GM18505 (cell line): Measurements from ENCODE around the gene KLF9.

Experiments
- ATAC-seq: cut with Tn5 transposase; IDR thresholded peaks from one replicate; pipeline ENCODE4 v1.9.1; 2021; ENCODE audit not compliant: unreplicated experiment
- POLR2A ChIP-seq: IDR thresholded peaks from 4 replicates; pipeline ENCODE4 v1.6.1; 2011; ENCODE audit warnings: borderline replicate concordance; ENCODE audit not compliant: insufficient read depth, insufficient read length; ENCODE audit errors: extremely low read depth

Gene KLF9

GRCh38 chr9:70418822-70419555 lies 4.5 kb upstream of the KLF9 start:
- peak; percentile 52 for ATAC-seq
- TF ChIP-seq POLR2A: peak; percentile 27

DNA sequence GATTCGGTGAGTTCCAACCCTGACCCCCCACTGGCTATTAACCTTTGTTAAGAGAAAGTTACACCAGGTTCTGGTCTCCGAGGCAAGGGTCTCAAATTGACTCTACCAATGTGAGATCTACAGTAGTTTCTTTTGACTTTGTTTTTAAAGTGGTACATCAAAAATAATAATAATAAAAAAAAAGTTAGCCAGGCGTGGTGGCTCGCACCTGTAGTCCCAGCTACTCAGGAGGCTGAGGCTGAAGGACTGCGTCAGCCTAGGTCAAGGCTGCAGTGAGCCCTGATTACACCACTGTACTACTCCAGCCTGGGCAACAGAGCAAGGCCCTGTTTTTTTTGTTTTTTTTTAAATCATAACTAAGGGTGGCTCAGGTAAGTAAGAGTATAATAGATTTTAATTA lies 1.0 kb upstream of the KLF9 start:
- ATAC-seq: no peak
- no peak for TF ChIP-seq POLR2A

- no peak for TF ChIP-seq POLR2A
- no peak for ATAC-seq
Measured at GRCh38 chr9:70415041-70415440, 584 bp upstream of the KLF9 start.

GRCh38 chr9:70413464-70413798 lies 1.0 kb downstream of the KLF9 start:
- no peak for TF ChIP-seq POLR2A
- ATAC-seq: peak; percentile 25

- peak; percentile 0 for ATAC-seq
- no peak for TF ChIP-seq POLR2A
Measured at GRCh38 chr9:70412832-70413463, 1.5 kb downstream of the KLF9 start.

GRCh38 chr9:70411930-70412831 lies 2.3 kb downstream of the KLF9 start:
- no peak for ATAC-seq
- TF ChIP-seq POLR2A: no peak

DNA sequence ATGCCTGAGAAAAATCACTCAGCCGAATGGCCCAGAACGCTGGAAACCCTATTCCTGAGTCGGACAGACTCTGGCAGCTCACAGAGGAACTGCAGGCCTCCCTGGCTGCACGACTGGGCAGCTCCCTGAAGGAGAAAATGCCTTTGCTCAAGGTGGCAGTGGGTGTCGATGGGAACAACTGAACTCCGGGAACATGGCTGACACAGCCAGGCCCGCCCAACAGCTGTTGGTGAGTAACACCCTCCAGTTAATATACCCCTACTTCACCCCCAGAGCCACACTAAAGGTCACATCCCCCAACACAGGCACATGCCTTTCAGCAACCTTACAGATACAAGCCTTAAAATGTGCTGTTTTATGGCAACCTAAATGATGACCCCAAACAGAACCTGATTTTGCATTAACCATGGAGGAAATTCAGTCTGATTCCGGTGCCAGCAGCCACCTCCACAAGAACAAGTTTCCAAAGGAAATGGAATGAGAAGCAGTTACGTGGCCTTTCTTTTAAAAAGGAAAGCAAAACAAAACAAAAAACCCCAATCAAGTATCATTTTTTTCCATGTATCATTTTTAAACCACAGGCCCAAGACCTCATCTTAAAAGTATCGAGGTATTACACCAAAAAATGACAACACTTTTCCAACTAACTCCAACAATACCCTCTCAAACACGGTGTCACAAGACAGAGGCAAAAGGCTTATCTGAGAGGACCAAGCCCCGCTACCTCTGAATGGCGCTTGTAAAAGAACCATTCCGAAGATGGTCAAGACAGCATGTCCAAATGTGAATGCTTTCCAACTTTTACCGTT lies 3.1 kb downstream of the KLF9 start:
- no peak for ATAC-seq
- no peak for TF ChIP-seq POLR2A

- ATAC-seq: no peak
- no peak for TF ChIP-seq POLR2A
Measured at GRCh38 chr9:70410368-70410767, 4.1 kb downstream of the KLF9 start.

- no peak for TF ChIP-seq POLR2A
- no peak for ATAC-seq
Measured at GRCh38 chr9:70409800-70410199, 4.7 kb downstream of the KLF9 start.

GRCh38 chr9:70409280-70409679 lies 5.2 kb downstream of the KLF9 start:
- TF ChIP-seq POLR2A: no peak
- ATAC-seq: no peak

DNA sequence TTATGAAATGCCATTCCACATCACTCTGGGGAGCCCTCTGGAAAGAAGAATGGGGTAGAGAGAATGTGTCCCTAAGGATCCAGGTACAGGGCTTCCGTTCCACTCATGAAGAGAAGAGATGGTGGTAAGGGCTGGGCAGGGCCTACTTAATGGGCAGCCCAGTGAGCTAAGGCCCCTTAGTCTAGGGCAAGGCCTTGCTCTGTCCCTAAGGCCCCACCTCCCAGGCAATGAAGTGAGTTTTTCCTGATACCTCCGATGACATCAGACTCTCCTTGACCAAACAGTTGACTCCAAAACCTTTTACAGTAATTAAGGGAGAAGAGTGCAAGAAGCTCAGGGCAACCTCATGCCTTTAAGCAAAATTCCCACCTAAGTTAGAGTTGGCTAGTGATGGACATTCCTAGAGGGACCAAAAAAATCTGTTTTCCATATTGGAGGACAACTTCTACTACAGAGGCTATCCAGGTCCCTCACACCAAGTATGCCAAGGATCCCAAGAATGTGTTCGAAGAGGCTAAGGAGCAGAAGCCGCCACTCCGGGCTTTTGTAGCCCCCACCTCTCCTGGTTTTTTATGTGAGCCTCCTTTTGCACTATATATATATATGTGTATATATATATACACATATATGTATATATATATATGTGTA lies 5.9 kb downstream of the KLF9 start:
- no peak for TF ChIP-seq POLR2A
- ATAC-seq: no peak

DNA sequence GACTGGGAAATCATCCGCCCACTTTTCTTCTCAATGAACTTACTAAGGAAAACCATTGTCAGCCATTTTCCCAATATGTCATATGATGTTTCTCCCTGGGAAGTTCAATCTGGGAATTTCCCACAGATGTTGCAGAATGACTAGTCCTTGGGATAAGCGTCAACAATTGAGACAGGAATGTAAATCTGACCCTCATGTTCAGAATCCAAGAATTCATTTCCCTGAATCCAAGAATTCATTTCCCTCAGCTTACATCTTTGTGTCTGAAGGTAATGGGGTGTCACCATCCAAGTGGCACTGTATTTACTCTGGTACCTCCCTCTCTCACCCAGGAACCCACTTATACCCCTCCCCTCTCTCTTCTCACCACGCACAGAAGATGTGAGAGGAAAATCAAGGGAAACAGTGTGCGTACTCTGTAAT lies 7.4 kb downstream of the KLF9 start:
- no peak for ATAC-seq
- TF ChIP-seq POLR2A: no peak

DNA sequence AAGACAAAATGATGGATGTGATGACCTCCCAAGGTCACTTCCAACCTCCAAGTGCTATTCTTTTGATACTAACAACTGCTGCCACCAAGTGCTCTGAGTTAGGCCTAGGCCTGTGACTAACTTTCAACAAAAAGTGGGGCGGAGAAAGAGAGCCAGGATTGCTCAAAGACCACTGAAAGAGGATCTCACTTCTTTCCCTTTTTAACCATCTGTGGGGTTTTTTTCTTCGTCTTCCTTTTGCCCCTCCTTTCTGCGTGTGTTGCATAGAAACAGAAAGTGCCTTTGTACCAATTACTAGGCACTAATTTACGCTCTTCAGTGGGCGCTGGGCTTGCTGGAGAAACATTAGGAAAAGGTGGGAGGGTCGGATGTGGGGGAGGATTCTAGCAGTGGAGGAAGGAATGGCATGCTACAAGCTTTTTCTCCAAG lies 8.0 kb downstream of the KLF9 start:
- TF ChIP-seq POLR2A: no peak
- peak; percentile 51 for ATAC-seq

DNA sequence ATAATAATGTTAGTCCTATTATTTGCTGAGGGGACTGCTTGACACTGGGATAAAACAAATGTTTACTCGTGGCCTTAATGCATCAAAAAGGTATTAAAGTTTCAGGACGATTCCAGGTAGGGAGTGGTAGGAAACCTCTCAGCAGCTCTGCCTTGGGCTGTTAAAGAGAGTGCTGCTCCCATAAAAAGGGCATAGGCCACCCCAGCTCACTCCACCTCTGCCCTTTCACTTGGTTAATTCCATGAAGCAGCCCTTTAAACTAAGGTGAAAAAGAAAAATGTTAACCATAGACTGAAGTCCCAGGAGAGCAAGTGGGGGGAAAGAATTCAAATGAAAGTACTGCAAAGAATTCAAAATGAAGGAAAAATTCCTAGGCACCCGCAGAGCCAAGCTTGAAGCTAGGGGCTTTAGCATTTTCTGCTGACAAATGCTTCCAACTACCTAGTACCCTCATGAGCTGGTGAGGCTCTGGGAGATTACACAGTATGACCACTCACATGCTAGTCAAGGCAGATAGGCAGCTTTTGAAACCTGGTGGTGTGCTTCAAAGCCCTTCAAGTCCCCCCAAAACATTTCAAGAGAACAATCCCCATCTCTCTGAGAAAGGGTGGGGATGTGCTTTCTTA lies 8.5 kb downstream of the KLF9 start:
- TF ChIP-seq POLR2A: no peak
- peak; percentile 12 for ATAC-seq
